RPMI8226 (cell line): ENCODE measurements around the gene NEK4.
"Not testable (repeated sequence)": the region's sequence is repeated elsewhere in the genome, so short reads cannot be mapped to it uniquely, and the experiment has no call there.

ENCODE experiments used
- DNase-seq: peaks from one replicate; pipeline ENCODE4 v3.0.0-alpha.2; 2015

Gene NEK4

GRCh38 chr3:52730681-52731080 lies 40.1 kb downstream of the NEK4 start:
- peak; percentile 56 for DNase-seq

- DNase-seq: not testable (repeated sequence)
These were observed 42.0 kb downstream of the NEK4 start for GRCh38 chr3:52728753-52729152.

- no peak for DNase-seq
These were observed 46.2 kb downstream of the NEK4 start for GRCh38 chr3:52724511-52724910.

- no peak for DNase-seq
These were observed 46.8 kb downstream of the NEK4 start for GRCh38 chr3:52723935-52724334.

GRCh38 chr3:52722491-52722890 lies 48.2 kb downstream of the NEK4 start:
- DNase-seq: no peak

GRCh38 chr3:52721730-52722008 lies 49.1 kb downstream of the NEK4 start:
- DNase-seq: no peak

- no peak for DNase-seq
These were observed 49.6 kb downstream of the NEK4 start for GRCh38 chr3:52721002-52721729.

GRCh38 chr3:52719618-52720017 lies 51.1 kb downstream of the NEK4 start:
- DNase-seq: no peak

- DNase-seq: no peak
These were observed 54.9 kb downstream of the NEK4 start for GRCh38 chr3:52715714-52716305.

- no peak for DNase-seq
These were observed 56.1 kb downstream of the NEK4 start for GRCh38 chr3:52714335-52715302.

GRCh38 chr3:52712291-52713212 lies 58.2 kb downstream of the NEK4 start:
- no peak for DNase-seq

GRCh38 chr3:52710512-52710911 lies 60.2 kb downstream of the NEK4 start:
- peak; percentile 74 for DNase-seq

GRCh38 chr3:52707585-52707984 lies 63.2 kb downstream of the NEK4 start:
- DNase-seq: peak; percentile 81

- peak; percentile 93 for DNase-seq
These were observed 64.8 kb downstream of the NEK4 start, which contains the start of the genes GLT8D1 and SPCS1 for GRCh38 chr3:52705688-52706686. Gene GLT8D1 (minus strand): TSS chr3:52705791. CDS start chr3:52700460, 5,331 bp downstream. Gene SPCS1 (plus strand): TSS chr3:52706106. CDS start chr3:52706247, 141 bp downstream.

GRCh38 chr3:52705438-52705687 lies 65.4 kb downstream of the NEK4 start:
- DNase-seq: no peak

GRCh38 chr3:52704611-52705437 lies 65.9 kb downstream of the NEK4 start:
- peak; percentile 60 for DNase-seq

GRCh38 chr3:52703341-52703740 lies 67.4 kb downstream of the NEK4 start:
- no peak for DNase-seq

- DNase-seq: no peak
These were observed 73.1 kb downstream of the NEK4 start for GRCh38 chr3:52697632-52697965.

GRCh38 chr3:52696830-52697631 lies 73.7 kb downstream of the NEK4 start:
- no peak for DNase-seq
